SW 1271 (cell line): ENCODE data around the gene DCUN1D1.

Source experiments
- DNase-seq, 2 experiments: peaks; one replicate each; lab custom pipeline; 2025; lab: John Stamatoyannopoulos, UW

Gene DCUN1D1

DNA sequence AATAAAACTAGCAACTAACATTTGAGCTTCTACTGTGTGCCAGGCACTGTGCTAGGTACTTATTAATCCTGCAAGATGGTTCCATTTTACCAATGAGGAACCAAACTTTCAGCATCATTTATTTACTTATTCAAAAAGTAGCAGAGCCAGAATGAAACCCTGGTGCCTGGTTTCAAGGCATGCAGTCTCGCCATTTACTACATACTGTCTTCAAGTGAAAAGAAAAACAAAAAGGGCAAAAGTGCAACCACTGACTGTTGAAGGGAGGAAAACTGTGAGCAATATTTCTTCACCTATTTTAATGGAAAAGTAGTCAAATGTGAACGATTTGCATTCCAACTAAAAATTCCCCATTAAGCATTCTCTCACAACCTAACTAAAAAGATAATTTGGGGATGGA lies 8.7 kb downstream of the DCUN1D1 start:
- DNase-seq = no peak

DNA sequence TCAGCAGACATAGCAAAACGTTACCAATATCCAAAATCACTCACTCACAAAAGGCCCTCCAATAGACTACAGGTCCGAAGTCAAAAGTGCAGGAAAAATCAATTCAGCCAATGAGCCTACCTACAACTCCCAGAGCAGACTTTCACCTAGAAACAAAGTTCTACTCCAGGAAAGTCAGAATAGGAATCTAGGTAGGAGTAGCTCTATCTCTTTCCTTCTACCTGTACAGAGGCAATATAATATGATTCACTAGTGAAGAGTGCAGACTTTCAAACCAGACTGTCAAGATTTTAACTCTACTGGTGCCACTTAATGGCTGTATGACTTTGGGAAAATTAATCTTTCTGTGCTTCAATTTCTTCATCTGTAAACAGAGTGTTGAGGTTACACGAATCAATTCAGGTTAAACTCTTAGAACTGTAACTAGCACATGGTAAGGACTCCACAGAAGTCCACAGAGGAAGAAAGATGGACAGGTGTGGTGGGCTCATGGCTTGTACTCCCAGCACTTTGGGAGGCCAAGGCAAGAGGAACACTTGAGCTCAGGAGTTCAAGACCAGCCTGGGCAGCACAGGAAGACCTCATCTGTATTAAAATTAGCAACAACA lies 9.4 kb downstream of the DCUN1D1 start:
- DNase-seq = no peak

DNA sequence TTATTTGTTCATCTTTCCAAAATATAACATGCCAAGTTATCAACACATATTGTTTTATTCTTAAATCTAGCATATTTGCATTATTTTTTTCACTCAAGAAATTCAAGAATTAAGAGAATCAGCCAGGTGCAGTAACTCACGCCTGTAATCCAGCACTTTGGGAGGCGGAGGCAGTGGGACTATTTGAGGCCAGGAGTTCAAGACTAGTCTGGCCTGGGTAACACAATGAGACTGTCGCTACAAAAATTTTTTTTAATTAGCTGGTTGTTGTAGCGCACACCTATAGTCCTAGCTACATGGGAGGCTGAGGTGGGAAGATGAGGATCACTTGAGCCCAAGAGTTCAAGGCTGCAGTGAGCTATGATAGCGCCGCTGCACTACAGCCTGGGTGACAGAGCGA lies 10.5 kb downstream of the DCUN1D1 start:
- no peak for DNase-seq

DNA sequence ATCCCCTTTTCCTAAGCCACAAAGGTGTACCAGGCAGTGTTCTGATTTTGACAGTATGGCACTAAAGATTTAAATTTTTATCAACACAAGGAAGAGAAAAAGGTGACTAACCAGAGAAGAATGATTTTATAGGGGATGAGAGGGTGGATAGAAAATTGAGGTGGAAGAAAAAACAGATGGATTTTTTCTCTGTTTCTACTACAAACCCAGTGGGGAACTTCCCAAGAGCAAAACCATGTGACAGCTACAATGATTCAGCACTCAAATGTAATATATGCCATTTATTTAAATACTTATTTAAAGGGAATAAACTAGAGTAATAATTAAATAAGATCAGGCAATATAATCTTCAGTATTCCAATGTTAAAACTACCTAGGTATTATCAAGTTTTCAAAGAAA lies 11.1 kb downstream of the DCUN1D1 start:
- DNase-seq = peak in 1 of 2 experiments; percentile 13

DNA sequence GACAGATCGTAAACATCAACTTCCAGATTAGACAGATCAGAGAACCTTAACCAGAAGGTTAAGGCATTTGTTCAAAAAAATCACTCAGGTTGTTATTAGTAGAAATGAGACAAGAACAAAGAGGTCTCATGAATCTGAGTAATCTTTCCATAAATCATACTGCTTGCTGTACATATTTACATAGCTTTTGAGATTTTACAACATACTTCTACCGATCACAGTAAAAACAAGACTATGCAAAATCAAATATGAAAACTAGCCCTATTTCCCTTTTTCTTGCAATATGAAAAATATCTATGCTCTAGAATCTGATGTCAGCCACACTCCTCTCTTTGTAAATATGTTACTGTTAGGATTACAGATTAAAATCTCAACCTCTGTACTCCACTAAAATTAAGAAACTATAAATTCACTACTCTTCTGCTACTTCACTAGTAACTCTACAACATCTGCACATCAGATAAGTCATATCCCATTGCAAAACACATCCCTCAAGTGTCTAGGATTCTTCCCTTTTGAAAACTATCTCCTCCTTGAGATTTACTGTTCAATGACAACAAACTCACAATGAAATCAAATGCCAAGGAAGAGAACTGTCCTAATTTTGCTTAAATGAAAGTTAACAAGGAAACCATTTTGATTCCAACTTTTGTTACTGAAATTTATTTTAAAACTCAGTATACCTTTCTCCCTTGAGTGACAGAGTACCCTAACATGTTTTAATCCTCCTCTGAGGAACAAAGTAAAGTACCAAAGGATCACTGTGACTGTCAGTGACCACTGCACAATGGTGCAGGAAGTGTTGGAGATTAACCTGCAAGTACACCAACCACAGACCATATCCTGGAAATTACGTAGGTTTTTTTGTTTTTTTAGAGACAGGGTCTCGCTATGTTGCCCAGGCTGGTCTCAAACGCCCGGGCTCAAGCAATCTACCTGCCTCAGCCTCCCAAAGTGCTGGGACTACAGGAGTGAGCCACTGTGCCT lies 12.8 kb downstream of the DCUN1D1 start:
- DNase-seq = no peak

DNA sequence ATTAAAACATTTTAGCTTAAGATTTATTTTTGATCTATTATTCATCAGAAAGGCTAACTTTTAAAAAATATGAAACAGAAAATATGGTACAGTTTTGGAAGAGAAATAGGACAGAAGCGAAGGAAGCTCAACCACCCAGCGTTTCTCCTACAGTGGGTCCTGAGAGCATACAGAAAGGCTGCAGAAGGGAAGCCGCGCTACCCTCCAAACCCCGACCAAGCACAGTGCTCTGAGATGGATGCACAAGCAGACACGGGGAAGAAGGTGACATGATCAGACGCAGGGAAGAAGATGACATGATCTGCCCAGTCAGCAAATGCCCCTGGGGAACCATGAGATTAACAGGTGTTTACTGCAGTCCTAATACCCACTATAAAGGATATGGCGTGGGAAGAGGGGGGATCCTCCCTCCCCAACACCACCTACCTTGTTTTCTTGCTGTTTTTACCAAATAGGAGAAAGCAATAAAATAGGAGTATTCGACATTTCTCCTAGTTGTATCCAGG lies 14.4 kb downstream of the DCUN1D1 start:
- no peak for DNase-seq

DNA sequence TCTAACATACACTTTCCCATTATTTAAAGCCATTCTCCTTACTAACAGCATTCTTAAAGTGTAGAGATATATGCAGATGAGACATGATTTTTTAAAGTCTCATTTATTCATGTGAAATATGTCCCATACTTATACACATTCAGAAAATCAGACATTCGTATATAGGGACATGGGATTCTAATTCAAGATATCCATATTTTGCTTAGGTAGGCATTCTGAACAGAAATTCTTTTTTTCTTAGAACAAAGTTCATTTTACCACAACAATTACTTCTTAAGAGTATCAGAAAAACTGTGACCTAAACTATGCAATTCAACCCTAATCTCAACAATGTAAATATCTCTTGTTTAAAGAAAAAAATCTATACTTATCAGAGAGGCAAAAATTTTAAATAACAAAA lies 16.2 kb downstream of the DCUN1D1 start:
- no peak for DNase-seq

DNA sequence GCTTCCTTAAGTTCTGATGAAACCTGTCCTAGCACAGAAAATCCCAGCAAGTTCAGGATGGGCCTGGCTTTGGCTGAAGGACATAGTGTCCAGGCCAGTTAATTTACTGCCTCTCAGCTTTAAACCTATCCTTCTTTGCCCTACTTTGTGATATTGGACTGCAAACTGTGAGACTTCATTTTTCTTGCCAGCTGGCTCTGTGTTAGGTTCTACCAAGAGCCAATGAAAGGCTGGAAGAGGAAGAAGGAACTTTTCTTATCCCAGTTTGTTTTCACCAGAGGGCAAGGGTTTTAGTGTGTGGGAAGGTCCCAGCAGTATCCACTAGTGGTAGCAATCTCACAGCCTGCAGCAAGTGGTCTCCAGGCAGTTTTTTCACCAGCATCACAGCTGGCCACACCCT lies 18.2 kb downstream of the DCUN1D1 start:
- no peak for DNase-seq

DNA sequence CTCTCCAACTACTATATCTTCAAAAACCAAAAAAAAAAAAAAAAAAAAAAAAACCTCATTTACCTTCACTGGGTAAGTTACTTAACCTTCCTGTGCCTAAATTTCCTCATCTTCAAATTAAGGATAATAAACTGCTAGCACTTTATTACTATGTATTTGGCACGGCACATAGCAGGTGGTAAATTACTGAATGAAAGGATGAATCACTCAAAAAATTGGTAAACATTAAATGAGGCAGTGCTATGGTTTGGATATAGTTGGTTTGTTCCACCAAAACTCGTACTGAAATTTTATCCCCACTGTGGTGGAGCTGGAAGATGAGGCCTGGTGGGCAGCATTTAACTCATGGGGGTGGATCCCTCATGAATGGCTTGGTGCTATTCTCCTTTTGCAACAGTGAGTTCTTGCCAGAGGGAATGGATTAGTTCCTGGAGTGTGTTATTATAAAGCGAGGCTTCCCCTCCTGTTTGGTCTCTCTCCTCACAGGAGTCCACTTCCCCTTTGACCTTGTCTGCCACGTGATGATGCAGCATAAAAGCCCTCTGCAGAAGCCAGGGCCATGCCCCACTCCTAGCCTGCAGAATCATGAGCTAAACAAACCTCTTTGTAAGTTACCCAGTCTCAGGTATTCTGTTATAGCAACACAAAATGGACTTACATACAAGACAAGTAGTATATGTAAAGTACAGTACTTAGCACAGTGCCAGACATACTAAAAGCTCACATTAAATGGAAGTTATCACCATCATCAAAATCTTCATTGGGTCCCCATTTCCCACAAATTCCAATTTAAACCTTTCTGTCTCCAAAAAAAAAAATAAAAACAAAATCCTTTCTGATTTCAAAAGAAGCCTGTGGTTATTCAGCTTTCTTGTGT lies 20.6 kb downstream of the DCUN1D1 start:
- DNase-seq = no peak

DNA sequence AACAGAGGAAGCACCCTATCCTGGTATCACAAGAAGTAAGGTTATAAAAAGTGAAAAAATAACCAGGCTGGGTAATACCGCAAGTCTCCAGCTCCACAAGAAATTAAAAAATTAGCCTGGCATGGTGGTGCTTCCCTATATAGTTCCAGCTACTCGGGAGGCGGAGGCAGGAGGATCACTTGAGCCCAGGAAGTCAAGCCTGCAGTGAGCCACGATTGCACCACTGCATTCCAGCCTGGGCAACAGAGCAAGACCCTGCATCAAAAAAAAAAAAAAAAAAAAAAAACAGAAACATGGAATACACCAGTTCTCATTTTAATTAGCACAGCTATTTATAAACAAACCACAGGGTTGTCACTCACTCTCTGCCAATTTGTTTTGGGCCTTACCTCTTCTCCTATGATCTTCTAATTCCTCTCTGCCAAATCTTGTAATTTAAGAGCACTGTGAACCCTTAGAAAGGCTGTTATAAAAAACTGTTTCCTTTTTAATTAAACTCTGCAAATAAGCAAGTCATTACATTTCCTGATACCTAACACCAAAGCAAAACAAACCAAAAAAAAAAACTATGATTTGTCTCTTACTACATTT lies 22.6 kb downstream of the DCUN1D1 start:
- DNase-seq = no peak

DNA sequence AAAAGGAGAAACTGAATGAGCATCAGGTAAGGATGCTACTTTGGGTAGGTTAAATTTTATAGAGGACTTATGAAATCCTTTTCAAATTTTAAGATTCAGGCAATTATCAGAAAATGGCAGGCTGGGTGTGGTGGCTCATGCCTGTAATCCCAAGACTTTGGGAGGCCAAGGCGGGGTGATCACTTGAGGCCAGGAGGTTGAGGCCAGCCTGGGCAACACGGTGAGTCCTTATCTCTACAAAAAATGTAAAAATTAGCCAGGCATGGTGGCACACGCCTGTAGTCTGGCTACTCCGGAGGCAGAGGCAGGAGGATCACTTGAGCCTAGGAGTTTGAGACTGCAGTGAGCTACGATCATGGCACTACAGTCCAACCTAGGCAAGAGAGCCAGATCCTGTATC lies 23.1 kb downstream of the DCUN1D1 start:
- DNase-seq = no peak

DNA sequence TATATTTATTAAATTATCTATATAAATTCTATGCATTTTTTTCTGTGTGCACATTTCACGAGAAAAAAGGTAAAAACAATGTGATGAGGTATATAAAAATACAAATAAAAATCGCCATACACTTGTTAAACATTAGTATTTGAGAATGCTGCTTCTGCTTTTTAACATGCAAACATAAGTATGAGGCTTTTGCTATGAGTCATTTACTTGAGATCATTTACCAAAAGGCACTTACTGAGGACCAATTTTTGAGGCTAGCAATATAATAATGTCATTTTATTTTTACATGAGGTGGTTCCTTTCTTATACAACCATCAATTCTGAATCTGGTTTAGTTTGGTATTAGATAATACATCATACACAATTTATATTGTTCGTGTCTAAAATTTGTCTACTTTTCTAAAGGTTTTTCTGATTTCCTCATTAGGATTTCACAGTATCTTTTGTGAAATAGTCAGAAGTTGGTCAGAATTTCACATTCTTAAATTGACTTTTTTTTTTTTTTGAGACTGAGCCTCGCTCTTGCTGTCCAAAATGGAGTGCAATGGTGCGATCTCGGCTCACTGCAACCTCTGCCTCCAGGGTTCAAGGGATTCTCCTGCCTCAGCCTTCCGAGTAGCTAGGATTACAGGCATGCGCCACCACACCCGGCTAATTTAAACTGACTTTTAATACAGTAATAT lies 25.6 kb downstream of the DCUN1D1 start:
- no peak for DNase-seq

DNA sequence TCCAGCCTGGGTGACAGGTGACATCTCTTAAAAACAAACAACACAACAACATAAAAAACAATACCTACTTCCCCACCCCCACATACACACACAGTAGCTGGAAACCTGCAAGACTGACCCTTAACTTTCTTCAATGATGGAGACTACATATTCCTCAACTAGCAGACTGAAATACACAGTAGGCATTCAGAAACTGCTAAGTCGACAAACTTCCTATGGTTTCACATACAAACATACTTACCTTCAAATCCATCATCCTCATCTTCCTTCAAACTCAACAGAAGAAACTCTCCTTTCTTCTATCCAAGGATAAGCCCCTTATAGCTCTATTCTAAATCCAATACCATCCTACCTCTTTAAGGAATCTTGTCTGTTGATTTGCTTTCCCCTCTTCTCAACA lies 30.6 kb downstream of the DCUN1D1 start:
- no peak for DNase-seq

DNA sequence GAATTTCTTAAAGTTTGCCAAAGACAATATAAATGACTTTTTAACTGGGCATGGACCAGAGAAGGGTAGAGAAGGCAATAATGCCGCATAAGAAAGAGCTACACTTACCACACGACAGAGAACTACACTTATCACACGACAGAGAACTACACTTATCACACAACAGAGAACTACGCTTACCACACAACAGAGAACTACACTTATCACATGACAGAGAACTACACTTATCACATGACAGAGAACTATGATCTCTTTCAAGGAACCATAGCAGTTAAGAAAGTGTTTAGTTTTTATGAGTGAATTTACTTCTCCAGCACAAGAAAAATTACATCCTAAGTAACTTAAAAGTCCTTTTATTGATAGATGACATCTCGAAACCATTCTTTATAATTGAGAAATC lies 32.0 kb downstream of the DCUN1D1 start:
- DNase-seq = no peak

DNA sequence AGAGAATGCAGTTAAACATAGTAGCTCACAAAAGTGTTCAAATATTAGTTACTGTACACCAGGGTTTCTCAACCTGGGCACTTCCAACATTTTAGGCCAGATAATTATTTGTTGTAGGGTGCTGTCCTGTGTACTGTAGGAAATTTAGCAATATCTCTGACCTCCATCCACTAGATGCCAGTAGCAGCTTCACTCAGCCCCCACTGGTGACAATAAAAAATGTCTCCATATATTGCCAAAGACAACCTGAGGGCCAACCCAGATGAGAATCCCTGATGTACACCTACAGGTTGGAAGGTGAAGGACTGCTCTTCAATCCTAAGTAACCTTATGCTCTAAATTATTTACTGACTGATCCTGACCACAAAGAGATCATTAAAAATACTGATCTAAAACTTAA lies 32.5 kb downstream of the DCUN1D1 start:
- DNase-seq = peak in 1 of 2 experiments; percentile 35

DNA sequence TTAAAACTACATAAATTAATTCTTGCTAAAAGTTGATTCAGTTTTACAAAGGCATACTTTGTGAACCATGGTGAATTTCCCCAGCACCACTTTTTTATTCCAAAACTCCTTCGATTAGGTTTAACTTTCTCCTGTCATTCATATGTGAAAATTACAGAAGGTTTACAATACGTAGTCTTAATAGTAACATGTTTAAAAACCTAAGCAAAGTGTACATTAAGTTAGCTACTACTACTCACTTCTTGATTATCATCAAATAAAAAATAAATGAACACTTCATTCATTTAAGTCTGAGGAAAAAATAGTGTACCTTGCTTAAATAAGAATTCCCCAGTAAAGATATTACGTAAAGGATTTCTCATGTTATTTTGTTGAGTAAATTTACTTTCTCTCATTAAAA lies 38.6 kb downstream of the DCUN1D1 start:
- no peak for DNase-seq

DNA sequence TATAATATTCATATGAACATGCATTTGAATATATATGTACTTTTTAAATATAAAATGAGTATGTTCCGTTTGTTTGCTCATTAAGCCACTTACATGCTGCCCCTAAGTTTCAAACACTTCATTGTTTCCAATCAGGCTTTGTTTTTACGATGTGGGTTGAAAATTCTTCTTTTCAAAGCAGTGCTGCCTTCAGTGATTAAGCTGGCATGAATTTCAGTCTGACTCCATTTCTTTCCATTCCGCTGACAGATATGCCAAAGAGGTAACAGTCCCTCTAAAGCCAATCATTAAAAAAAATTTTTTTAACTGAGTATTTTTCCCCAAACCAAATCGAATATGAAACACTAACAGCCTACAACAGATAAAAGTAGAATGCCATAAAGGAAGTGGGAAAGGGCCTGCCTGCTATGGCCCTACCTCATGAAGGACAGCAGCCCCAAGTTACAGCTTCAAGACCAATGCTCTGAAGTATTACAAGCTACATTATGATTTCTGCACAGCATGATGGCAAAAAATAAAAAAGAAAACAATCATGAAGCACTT lies 40.0 kb downstream of the DCUN1D1 start:
- DNase-seq = no peak

DNA sequence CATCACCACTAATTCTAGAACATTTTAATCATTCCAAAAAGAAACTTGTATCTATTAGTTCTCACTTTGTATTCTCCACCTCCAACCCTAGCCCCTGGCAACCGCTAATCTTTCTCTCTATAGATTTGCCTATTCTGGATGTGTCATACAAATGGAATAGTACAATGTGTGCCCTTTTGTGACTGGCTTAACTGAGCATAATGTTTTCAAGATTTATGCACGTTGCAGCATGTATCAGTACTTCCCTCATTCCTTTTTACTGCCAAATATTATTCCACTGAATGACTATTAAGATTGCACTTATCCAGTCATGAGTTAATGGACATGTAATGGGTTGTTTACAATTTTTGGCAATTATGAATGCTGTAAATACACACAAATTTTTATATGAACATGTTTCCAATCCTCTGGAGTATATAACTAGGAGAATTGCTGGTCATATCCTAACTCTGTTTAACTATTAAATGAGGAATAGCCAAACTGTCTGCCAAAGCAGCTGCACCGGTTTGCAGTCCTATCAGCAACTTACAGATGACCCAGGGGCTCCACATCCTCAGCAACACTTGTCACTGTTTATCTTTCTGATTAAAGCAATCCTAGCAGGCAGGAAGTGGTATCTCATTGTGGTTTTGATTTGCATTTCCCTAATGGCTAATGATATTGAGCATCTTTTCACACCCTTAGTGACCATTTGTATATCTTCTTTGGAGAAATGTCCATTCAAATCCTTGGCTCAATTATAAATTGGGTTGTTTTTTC lies 42.9 kb downstream of the DCUN1D1 start:
- DNase-seq = no peak

DNA sequence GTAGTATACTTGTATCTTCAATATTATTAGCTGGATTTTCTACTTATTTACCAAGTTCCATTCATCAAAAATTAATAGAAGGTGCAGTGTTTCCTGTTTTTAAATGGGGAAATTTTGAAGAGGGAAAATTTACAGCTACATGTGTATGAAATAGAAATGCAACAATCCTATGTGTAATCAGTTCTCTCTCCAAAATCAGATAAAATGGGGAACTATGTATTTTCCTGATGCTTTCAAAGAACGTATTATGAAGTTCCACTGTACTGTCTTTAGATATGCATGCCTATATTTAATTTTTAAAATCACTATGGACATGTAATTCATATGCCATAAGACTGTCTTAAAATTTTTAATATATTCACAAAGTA lies 43.4 kb downstream of the DCUN1D1 start:
- DNase-seq = no peak

DNA sequence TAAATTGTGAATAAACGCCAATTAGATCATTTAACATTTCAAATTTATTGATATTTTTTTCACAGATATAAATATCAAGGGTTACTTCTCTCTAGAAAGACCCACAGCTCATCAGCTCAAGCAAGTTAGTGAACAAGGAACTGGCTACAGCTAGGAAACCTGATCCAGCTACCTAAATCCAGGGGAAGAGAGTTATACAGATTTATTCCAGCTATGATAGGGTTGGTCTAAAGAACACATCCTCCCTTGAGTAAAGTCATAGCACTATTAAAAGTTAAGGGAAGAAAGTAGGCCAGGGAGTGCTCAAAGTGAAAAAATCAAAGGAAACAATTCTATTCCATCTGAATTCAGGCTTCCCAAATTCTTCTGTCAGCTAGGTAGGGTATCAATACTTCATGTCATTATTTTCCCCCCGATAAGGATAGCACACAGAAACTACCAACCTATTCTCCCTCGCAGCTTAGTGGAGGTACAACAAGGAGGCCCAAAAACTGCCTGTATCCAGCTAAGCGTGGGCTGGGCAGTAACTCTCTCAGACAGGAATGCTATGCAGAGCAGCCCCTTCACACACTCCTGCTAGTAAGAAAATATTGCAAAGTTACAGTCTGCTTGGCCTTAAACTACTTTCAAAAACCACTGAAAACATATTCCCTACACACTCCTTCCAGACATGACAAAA lies 44.0 kb downstream of the DCUN1D1 start:
- no peak for DNase-seq
